CD4-positive, alpha-beta T cell treated with Interleukin-12 subunit alpha and Interleukin-12 subunit beta, for 1 hour (primary cell): ENCODE measurements around the gene TRIM17.

ENCODE experiments used
- DNase-seq: peaks from one replicate; pipeline ENCODE4 v3.0.0-alpha.2; 2020

The TRIM17 gene

GRCh38 chr1:228366062-228366865 lies 50.4 kb downstream of the TRIM17 start:
- no peak for DNase-seq

DNA sequence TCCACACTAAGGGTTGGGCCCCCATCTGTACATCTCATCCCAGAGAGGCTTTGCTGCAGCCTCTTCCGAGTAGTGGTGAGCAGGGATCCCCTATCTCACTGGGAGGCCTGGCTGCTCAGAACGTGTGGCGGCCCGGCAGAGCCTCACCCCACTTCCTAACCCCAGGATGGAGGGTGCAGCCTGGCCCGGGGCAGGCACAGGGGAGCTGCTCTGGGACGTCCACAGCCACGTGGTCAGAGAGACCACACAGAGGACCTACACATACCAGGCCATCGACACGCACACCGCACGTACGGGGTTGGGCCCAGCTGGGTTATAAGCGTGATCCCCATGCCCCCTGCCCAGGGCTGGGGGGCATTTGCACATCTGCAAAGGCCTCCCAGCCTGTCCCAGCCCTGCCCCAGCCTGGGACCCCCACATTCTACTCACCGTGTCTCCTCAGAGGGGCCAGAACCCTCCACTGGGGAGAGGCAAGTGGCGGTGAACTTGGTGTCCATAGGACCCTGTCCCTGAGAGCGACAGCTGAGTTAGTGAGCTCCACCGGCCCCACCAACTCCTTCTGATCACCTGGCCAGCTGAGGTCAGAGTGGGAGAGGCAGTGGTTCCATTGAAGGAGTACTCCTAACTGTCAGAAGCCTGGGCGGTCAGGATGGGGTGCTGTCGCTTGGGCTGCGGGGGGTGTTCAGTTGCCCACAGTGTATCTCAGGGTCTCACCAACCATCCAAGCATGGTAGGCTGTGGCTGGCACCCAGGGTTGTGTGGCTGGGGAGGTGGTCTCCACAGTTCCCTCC lies 51.2 kb downstream of the TRIM17 start:
- no peak for DNase-seq

GRCh38 chr1:228364706-228365213 lies 51.9 kb downstream of the TRIM17 start:
- no peak for DNase-seq

- DNase-seq, result no peak
Observed at GRCh38 chr1:228364068-228364705, 52.5 kb downstream of the TRIM17 start.

DNA sequence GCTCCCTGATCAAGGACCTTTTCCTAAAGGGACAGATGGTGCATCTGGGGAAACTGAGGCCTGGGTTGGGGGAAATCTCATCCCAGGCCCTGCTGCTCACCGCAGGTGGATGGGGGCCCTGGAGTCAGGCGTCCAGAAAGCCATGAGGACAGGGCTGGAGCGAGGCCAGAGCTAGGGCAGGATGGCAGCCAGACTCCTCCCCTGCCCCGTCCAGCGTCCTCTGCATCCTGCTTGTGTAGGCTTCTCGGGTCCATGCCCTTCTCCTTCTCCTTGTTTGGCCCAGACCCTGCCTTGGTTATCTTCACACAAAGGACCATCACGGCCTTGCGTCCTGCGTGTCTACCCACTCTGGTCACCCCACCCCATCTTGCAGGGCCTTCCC lies 53.0 kb downstream of the TRIM17 start:
- DNase-seq, result no peak

GRCh38 chr1:228362884-228363450 lies 53.7 kb downstream of the TRIM17 start:
- DNase-seq, result no peak

DNA sequence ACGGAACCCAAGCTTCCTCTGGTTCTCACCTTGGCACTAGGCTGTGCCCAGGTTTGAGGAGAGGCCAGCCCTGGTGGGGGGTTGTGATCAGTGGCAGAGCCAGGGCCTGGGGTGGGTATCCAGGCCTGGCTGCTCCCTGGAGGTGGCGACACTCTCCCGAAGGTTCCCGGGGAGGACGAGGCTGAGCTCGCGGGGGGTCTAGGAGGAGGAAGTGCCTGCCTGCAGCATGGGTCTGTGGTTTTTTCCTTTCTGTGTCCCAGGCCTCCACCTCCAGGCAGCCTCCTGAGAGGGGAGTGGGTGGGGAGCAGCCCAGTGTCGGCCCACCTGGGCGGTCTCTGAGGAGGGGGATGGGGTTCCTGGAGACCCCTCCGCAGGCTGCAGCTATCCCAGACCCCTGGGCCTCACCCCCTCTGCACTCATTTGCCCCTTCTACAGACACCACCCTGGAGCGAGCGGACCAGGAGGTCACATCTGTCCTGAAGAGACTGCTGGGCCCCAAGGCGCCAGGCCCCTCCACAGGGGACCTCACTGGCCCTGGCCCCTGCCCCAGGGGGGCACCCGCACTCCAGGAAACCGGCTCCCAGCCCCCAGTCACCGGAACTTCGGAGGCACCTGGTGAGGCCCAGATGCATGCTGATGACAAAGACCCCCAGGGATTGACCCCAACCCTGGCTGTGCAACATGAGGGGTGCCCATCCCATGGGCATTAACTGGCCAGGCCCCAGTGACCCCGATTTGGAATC lies 54.3 kb downstream of the TRIM17 start:
- no peak for DNase-seq

DNA sequence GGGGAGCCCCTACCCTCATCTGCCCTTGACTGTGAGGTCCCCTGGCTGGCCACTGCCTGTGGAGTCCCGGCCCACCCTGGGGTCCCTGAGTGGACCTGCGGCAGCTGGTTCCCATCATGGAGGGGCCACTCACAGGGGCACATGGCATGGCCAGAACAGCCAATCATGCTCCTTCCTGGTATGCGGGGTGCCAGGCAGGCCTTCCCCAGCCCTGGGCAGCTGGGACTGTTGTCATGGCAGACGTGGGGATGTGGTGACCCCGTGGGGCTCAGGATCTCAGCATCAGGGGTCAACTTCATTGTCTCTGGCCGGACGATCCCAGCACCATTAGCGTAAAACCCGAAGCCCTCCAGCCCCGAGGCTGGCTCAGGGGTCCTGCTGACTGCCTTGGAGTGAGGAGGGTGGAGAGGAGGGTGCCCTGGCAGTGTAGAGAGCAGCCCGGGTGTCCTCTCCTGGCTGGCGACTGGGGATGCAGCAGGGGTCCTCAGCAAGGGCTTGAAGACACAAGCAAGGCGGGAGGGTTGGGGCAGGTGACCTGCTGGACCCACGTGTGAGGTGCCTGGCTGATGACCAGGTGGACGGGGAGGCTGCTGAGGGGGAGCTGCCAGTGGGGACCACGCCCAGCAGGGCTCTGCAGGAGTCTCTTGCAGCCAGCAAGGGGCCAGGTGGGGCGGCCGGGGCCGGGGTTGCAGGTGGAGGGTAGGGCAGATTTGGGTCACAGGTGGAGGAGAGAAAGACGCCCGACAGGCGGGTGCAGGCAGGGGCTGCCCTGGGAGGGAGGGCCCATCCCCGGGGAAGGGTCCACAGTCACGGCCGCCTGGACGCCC lies 55.1 kb downstream of the TRIM17 start:
- no peak for DNase-seq

GRCh38 chr1:228360533-228361313 lies 55.9 kb downstream of the TRIM17 start:
- DNase-seq, result no peak

GRCh38 chr1:228359613-228360532 lies 56.8 kb downstream of the TRIM17 start:
- DNase-seq, result no peak

DNA sequence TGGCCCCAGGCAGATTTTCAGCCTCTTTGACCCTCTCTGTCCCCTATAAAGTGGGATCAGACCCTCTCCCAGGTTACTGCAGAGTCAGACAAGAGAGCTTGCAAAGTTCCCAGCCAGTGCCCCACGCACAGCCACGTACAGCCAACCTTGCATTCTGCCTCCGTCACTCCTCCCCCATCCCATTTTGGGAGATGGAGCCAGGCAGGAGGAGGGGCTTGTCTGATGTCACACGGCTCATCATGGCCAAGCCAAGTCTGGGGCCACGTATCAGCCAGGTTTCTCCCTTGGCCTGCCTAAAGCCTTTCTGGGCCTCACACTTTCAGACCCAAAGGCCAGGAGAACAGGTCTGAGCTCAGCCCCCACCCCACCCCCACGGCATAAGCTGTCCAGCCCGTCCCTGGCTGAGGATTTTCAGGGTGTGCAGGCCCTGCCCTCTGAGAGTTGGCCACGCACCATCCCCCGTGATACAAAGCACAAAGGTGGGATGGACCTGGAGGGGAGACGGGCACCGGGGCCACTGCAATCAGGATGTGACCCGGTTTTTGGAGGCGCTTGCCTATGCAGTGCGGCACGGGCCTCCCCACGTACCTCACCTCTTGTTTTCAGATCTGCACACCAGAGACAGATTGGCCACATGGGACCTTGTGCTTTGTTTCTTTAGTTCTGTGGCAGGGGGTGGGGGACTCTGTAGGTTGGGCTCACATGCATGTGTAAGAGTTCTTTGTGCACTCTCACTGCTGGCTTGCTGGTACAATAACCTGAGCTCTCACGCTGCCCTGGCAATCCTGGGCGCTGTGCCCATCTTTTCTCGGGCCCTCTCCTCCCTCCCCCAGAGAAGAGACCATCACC lies 57.7 kb downstream of the TRIM17 start:
- DNase-seq, result no peak

- DNase-seq, result no peak
Observed at GRCh38 chr1:228358039-228358763, 58.5 kb downstream of the TRIM17 start.
